Activated gamma-delta T cell treated with Interleukin-2 at 50 U/mL for 16 hours (primary cell): Measurements from ENCODE around the gene NAT10.

Experiments used
- DNase-seq: peaks from one replicate; pipeline ENCODE4 v3.0.0-alpha.2; 2020

The NAT10 gene

GRCh38 chr11:34111722-34112270 lies 6.4 kb downstream of the NAT10 start:
- no peak for DNase-seq

GRCh38 chr11:34114014-34114413 lies 8.6 kb downstream of the NAT10 start:
- no peak for DNase-seq

GRCh38 chr11:34114471-34114870 lies 9.0 kb downstream of the NAT10 start:
- no peak for DNase-seq

- no peak for DNase-seq
Observed at GRCh38 chr11:34120651-34121050, 15.2 kb downstream of the NAT10 start.

DNA sequence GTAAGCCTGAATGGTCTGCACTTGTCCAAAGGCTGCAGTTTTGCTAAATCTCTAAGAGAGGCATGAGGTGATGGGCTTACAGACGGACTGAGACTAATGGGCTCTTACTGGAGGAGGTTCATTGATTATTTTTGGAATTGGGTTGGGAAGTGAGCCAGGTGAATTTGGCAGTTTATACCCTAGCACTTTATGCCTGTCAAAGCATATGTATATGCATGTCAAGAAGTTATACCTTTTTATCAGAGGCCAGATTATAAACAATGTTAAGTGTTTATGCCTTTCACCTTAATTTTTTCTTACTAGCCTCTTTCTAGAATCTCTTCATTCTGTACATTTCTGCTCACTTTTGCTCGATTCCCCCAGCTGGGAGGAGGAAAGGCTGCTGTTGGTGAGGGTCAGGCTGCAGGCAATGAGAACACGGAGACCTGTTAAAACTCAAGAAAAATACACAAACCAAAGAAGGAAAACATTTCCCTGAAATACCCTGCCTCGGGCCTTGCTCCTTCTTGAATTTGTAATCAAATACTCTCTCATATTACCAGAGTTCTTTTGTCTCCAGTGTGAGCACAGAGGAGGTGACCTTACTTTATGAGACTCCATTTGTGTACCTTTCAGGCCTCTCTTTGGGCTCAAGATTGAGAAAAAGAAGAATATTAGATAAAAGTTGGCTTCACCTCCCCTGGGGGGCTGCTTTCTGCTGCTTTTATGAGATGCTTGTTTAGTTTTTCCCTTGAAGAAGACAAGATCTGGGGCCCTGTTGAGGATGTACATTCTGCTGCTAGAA lies 19.6 kb downstream of the NAT10 start:
- DNase-seq, result no peak

- no peak for DNase-seq
Observed at GRCh38 chr11:34126959-34127848, 21.8 kb downstream of the NAT10 start.

DNA sequence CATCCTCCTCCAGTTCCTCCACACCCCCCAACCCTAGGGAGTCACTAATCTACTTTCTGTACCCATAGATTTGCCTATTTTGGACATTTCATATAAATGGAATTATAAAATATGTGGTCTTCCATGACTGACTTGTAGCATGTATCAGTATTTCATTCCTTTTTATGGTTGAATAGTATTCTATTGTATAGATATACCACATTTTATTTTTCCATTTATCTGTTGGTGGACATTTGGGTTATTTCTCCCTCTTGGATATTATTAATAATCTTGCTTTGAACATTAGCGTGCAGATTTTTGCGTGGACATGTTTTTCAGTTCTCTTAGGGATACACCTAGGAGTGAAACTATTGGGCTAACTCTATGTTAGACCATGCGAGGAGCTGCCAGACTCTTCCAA lies 23.4 kb downstream of the NAT10 start:
- no peak for DNase-seq

DNA sequence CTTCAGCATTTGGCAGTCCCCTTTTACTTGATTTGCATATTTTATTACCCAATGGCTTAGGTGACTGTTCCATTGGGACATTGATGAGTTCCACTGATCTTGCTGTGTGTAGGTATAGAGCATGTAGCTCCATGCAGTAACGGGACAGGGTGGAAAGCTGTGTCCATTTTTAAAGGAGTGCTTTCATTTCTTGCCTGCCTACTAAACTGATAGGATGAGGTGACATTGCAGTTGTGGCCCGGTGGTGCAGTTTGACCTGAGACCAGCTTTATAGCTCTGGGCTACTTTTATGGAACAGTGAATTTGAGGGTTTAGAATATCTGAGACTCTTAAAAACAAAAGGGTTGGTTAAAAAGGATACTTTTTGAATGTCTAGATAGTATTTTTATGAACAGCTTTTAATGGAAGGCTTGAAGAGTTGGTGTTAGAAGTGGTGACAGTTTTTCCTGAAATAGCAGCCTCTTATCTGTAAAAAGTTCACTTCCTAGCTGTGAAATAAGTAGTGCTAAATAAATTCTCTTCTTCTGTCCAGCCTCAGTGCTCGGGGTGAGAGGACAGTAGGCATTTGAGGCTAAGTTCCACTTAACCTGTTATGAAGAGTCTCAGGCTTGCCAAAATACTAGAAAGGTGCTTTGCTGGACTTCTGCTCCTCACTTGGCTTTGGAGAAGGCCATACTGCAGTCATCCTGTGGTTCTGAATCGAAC lies 27.0 kb downstream of the NAT10 start:
- DNase-seq, result no peak

DNA sequence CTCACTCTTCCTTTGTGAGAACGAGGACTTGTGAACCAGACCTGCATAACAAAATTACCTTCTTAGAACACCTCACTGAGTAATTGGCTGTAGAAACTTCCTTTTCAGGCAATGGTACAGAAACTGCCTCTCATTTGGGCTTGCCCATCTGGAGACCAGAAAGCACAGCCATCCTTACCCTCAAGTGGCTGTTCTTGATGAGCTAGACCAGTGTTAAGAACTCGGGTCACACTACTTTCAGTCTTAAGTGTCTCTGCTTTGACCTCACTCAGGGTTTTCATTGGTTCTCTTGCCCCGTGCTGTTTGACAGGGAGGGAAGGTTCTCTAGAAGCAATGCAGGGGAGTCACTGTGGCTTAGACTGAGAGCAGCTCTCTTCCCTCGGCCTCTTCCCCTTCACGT lies 29.3 kb downstream of the NAT10 start:
- no peak for DNase-seq

DNA sequence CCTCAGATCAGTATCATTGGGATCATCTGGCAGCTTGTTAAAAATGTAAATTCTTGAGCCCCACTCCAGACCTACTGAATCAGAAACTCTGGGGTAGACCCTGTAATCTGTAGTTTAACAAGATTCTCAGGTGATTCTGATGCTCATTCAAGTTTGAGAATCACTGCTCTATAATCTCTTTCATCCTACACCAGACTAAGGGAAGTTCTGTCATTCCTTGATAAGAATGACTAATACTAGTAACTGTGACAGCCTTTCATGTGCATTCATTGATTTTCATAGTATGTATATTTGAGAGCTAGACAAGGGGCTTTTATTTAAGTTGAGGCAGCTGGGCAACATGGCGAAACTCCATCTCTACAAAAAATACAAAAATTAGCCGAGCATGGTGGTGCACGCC lies 30.0 kb downstream of the NAT10 start:
- DNase-seq, result no peak

DNA sequence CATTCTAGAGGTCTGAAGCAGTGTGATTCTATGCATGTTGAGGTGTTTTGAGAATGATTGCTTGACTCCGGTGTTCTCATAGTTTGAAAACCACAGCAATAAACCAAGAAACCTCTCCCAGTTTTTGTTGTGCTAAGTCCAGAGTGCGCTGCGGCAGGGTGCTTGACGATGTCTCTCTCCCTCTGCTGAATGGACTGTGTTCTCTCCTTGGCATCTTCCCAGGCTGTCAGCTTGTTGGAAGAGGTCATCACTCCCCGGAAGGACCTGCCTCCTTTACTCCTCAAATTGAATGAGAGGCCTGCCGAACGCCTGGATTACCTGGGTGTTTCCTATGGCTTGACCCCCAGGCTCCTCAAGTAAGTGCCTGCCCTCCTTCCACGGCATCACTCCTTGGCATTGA lies 31.0 kb downstream of the NAT10 start:
- DNase-seq, result no peak

- no peak for DNase-seq
Observed at GRCh38 chr11:34139346-34139745, 33.9 kb downstream of the NAT10 start.

DNA sequence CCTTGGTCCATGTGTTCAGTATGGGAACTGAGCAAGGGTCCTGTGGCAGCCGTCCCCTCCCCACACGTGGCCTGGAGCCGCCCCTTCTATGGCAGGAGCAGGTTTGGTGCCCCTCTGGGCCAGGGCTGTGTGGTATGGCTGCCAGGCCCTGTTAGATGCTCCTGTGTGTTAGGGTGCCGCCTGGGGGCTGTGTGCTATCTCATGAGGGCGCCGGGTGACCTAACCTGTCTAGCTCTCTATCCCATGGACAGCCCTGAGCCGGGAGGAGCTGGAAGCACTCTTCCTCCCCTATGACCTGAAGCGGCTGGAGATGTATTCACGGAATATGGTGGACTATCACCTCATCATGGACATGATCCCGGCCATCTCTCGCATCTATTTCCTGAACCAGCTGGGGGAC lies 34.7 kb downstream of the NAT10 start:
- no peak for DNase-seq

DNA sequence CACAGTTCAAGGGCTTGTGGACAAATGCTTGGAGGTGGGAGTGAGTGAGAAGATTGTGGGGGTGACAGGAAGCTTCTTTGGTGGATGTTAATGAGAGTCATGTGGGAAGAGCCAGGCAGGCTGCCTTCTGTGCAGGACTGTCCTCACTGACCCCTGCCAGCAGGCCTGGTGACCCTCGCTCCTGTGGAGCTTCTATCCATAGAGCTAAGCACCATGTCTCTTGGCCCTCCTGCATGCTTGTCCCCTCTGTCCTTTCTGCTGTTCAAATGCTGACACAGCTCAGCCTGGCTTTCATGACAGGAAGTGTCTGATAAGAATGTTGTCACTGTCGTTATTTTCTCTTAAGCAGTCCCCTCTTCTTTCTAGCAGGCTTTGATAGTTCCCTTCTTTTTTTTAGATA lies 37.6 kb downstream of the NAT10 start:
- DNase-seq, result no peak

GRCh38 chr11:34145073-34145472 lies 39.6 kb downstream of the NAT10 start:
- no peak for DNase-seq

- DNase-seq, result no peak
Observed at GRCh38 chr11:34145847-34146381, 40.5 kb downstream of the NAT10 start.

- DNase-seq, result no peak
Observed at GRCh38 chr11:34146411-34146810, 41.0 kb downstream of the NAT10 start.

- no peak for DNase-seq
Observed at GRCh38 chr11:34146866-34147265, 41.4 kb downstream of the NAT10 start.

DNA sequence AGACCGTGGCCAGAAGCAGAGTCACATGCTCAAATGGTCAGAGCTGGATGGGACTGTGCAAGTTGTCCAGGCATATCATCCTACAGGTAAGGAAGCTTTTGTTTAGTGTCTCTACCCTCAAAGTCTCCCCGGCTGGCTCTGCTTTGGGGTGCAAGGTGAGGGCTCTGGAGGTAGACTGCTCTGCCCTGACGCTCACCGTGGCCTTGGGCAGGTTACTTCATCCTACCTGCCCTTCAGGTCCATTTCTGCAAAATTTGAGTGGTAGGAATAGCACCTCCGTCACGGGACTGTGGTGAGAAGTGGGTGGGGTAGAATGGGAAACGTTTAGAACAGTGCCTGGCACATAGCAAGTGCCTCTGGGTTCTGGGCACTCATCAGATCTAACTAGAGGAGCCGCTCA lies 42.2 kb downstream of the NAT10 start:
- no peak for DNase-seq

DNA sequence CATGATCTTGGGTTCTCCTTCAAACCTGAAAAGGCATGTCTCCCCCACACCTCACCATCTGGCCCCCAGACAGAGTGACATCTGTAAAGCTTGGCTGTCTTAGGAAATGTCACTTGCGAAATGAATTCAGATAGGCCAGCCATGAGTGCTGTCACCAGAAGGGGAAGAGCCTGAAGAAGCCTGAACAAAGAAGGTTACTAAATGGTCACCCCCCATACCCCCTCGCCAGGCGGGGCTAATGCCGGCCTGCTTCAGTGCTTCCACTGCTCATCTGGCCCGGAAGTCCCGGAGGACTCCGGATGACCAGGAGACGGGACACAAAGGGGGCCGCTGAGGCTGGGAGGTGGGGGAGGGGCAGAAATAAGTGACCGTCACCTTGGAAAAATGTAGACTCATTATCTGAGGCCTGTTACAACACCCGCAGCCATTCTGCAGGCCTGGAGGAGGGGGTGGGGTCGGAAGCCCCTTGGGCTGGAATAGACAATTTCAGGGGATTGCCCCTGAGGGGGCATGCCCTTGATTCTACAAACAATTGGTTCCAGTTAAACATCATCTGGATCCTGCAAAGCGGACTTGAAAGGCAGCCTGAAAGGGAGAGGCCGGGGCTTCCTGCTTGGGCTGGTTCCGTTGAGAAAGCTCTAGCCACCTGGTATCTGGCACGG lies 43.2 kb downstream of the NAT10 start:
- DNase-seq, result no peak

- DNase-seq, result no peak
Observed at GRCh38 chr11:34149274-34149673, 43.8 kb downstream of the NAT10 start.

GRCh38 chr11:34149786-34150185 lies 44.4 kb downstream of the NAT10 start:
- no peak for DNase-seq
